ENCODE measurements around the gene MAPKBP1.
"Not testable (repeated sequence)": the region's sequence is repeated elsewhere in the genome, so short reads cannot be mapped to it uniquely, and the experiment has no call there.

MAPKBP1 gene

DNA sequence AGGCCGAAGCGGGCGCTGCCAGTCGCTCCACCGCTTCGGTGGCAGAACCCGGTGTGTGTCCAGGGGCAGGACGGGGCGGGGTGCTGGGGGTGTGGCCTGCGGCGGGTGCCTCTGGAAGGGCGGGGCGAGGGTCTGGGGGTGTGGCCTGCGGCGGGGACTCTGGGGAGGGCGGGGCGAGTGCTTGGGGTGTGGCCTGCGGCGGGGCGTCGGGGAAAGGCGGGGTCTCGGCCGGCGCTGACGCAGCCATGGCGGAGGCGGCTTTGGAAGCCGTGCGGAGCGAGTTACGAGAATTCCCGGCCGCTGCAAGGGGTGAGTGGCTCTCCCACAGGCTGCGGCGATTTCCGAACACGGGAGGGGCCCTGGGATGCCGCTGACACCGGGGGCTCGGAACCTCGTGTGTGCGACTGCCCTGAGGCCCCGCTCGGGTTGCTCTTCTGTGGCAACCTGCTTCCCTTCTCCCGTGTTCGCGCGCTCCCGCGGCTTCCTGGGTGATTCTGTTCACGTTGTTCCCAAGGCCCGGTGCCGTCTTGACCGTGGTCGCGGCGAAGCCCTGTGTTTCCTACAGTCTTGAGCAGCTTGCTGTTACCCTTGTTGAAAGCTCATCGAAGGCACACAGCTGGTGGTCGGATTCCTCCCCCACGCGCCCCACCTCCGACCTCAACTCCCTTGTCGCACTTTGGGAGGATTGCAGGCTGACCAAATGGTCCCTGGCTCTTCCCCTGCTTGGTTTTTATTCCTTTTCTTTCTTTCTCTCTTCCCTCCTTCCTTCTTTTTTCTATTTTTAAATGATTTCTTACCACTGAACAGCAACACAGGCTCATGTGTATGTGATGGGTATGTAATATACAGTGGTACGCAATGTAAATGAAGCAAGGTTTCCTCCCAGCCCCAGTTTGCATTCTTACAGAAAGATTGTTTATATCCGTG, 53.9 kb downstream of the MAPKBP1 start, which contains the start of gene JMJD7:
TSS of gene JMJD7 (plus strand) at position 213 of the 927 bp plus-strand sequence. CDS start at position 246, 33 bp downstream.
- DNase-seq (ENCODE audit: low read depth) = peak; percentile 92

DNA sequence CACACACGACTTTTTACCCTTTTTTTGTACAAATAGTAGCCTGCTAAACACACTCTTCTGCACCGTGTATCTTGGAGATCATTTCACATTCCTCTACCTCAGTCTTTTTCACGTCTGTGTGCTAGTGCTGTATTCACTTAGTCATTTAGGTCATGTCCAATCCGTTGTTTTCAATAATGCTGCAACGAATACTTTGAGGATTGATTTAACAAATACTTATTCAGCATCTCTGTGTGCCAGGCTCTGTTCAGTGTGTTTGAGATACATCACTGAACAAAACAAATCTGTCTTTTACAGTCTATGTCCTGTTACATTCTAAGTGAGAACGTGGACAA, 54.5 kb downstream of the MAPKBP1 start:
- DNase-seq (ENCODE audit: low read depth) = no peak

DNA sequence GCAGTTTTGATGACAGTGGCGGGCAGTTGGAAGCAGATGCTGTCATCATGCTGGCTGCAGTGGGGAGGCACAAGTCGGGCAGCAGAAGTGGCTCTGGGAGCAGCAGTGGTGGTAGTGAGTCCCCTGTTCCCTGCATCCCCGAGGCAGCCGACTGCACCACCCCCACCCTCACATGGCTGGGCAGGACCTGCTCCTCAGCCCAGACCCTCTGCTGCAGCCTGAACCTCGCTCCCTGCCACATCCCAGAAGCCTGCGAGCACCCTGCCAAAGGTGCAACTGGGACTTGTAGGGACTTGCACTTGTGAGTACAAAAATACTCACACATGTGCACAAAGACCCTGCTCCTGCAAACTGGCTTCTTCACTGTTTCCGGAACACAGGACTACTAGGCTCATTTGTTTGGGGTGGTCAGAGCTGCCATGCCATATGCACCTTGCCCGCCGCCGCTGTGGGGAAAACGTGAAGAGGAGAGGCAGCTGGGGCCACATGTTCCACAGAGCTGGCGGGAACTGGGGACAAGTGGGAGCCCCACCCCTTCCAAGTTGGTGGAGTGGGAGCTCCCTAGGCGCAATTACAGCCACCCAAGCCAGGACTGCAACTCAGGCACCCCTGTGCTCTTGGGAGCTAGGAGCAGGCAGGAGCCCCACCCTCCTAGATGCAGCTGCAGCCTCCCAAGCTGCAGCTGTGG, 55.8 kb downstream of the MAPKBP1 start:
- no peak for DNase-seq (ENCODE audit: low read depth)

DNA sequence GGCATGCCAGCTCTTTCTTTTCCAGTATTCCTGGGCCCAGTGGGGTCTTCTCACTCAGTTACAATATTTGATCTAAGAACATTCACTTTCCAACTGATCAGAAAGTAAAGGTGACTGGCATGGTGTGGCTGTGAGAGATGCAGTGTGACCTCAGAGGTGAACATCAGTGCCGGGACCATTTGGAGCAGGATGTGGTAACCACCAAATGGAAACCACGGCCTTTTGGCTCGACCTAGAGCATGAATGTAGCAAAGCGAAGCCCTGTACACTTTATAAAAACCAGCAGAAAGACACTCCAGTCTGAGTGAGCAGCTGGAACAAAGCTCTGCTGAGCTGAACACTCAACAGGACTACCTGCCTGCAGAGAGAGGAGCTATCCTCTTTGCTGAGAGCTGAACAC, 57.0 kb downstream of the MAPKBP1 start:
- DNase-seq (ENCODE audit: low read depth) = not testable (repeated sequence)

DNA sequence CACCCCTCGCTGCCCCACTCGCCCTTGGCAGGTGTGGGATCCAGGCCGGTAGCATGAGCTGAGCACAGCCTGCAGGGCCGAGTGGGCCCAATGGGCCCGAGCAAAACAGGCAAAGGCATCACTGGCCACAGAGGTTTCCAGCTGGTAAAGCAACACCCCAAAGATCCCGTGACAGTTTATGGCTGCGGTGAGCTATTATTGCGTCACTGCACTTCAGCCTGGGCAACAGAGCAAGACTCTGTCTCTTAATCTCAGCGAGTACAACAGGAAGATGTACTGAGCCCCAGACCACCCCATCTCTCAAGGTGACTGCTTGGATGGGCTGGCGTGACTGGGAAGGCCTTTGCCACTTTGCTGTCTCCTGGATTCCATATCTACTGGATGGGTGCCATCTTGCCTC, 57.9 kb downstream of the MAPKBP1 start:
- no peak for DNase-seq (ENCODE audit: low read depth)

DNA sequence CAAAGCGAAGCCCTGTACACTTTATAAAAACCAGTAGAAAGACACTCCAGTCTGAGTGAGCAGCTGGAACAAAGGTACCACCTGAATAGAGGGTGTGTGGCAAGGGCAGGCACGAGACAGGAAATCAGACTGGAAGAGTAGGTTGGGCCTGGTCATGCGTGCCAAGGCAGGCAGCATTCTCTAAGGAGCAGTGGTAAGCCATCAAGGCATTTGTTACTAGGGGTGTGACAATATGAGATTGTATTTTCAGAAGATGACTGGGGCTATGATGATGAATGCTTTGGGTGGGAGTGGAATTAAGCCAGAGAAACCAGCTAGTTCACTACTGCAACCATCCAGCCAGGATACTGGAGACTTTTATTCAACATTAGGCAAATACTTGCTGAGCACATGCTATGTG, 58.6 kb downstream of the MAPKBP1 start:
- no peak for DNase-seq (ENCODE audit: low read depth)

DNA sequence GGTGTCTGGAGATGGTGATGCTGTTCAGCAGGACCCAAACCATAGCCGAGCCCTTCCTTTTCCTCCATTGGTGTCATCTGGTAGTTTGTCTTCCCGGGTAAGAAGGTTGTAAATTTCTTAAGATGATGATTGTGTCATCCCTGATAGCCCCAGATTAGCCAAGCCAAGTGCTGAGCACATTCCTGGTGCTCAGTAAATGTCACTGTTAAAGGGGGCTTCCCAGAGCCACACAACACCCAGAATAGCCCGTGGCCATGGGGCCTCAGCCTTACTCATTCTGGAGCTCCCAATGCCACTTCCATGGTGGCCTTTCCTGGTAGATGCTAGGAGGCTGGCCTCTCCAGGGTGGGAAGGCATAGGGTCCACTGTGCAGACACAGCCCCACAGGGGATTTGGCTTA, 59.8 kb downstream of the MAPKBP1 start:
- DNase-seq (ENCODE audit: low read depth) = no peak

DNA sequence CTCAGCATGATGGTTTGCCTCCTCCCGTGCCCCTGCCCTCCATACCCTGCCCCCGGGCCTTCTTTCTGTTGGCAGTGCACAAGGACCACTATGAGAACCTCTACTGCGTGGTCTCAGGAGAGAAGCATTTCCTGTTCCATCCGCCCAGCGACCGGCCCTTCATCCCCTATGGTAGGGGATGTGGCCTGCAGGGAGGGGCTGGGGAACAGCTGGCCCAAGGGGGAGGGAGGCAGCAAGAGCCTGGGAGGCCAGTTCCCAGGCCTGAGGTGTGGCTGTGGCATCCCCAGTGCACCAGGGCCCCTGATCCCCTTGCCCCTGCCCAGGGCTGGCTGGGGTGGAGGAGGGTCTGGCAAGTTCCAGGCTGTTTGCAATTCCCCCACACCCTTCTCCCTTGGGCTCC, 61.8 kb downstream of the MAPKBP1 start:
- no peak for DNase-seq (ENCODE audit: low read depth)

DNA sequence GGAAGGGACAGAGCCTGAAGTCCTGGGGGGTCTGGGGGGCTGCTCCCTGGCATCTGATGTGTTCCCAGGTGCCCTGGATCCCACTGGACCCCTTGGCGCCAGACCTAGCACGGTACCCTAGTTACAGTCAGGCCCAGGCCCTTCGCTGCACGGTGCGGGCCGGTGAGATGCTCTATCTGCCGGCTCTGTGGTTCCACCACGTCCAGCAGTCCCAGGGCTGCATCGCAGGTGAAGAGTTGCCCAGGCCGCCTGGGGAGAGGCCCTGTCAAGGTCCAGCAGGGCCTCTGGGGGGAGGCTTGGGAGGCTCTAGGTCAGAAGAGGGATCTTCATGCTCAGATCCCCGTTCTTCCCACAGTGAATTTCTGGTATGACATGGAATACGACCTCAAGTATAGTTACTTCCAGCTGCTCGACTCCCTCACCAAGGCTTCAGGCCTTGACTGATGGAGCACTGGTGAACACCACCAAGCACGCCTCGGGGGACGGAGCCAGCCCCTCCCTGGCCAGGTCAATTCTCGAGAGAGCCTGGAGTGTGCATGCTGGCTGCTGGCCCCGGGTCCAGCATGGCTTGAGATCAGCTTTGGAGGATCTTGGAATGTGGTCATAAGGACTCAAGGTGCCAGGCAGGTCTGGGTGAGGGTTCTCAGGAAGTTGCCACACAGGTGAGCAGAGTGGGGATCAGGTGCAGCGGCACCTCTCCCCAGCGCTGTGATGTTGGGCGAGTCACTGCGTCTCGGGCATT, 62.6 kb downstream of the MAPKBP1 start:
- no peak for DNase-seq (ENCODE audit: low read depth)

DNA sequence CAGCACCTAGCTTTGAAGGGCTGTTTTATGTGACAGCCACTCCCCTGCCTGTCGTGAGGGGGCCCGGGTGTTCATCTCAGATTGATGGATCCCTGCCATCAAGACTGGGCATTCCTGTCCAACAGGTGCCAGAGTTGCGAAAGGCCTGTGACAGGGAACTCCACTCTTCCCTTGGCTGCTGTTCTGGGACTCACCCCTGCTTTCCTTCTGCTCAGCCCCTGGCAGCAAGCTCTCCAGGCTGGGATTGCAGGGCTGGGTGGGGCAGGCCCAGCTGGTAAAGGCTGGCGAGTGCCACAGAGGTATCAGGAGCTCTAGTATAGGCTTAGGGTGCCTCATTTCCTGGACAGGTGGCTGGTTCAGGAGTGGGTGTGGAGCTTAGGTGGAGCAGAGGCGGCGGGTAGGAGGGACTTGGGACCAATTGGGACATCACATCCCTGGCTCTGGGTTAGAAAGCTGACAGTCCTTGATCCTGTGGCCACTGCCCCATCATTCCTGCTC, 64.2 kb downstream of the MAPKBP1 start, which contains the start of gene PLA2G4B:
TSS of gene PLA2G4B (plus strand) at position 448 of the 498 bp plus-strand sequence. CDS start 67 bp downstream, outside the sequence.
- no peak for DNase-seq (ENCODE audit: low read depth)

DNA sequence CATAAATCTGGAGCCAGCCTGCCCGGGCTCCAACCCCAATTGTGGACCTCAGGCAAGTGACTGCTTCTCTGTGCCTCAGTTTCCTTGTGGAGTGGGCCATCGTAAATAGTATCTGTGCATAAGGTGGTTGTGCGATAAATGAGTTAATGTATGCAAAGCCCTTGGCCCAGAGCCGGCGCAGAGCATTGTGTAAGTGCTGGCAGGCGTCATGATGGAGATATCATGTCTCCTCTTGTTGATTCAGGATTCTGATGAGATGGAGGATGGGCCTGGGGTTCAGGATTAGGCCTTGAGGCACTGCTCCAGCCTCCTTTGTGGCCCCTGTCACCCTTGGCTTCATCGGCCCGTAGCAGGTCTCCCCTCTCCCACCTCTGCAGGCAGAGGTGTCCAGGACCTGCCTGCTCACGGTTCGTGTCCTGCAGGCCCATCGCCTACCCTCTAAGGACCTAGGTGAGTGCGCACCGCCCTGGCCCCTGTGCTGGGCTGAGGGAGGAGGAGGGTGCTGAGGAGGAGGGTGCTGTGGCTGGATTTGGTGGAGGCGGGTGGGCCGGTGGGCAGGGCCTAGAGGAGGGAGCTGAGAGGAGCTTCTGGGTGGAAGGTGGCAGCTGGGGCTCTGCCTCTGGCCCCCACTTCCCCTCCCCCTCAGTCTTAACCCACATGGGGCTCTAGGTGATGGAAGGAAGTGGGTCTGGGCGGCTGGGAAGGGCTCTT, 65.7 kb downstream of the MAPKBP1 start:
- DNase-seq (ENCODE audit: low read depth) = no peak

DNA sequence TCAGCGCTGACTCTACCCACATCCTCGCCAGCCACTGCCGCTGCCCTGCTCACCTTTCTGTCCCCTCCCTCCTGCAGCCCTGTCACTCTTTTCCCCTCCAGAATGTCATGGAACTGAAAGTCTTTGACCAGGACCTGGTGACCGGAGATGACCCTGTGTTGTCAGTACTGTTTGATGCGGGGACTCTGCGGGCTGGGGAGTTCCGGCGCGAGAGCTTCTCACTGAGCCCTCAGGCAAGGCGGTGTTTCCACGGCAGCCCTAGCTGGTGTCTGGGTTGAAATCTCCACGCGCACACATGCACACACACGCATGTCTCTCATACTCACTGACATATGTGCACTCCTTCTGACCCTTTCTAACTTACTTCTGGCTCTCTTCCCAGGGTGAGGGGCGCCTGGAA, 66.4 kb downstream of the MAPKBP1 start:
- no peak for DNase-seq (ENCODE audit: low read depth)

DNA sequence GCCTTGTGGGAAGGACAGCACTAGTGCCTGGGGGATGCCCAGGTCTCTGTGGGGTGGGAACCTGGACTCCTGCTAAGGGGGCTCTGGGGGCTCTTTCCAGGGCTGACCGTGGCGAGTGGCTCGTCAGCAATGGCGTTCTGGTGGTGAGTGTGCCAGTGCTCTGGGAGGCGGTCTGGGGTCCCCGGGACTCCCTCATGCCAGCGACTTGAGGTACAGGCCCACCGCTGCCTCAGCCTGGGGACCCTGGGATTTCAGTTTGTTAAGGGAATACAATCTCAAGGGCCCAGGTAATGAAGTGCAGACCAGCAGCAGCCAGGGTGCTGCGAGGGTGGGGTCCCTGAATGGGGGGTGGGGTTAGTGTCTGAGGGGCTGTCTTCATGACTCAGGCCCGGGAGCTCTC, 66.8 kb downstream of the MAPKBP1 start:
- no peak for DNase-seq (ENCODE audit: low read depth)

DNA sequence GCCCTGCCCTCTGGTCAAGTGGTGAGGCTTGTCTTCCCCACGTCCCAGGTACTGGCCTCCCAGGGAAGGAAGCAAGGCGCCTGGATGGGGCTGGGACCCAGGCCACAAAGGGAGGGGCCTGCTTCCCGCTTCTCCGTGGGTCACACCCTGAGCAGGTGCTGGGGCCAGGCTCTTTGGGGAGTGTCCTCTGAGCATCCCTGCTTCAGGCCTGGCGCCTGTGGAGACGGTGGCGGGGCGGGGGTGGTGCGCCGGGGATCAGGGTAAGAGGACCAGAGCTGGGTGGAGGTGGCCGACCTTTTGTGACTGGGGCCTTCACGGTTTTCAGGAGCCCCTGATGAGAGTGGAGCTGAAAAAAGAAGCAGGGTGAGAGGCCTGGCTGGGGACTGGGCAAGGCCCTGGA, 67.9 kb downstream of the MAPKBP1 start:
- DNase-seq (ENCODE audit: low read depth) = no peak

DNA sequence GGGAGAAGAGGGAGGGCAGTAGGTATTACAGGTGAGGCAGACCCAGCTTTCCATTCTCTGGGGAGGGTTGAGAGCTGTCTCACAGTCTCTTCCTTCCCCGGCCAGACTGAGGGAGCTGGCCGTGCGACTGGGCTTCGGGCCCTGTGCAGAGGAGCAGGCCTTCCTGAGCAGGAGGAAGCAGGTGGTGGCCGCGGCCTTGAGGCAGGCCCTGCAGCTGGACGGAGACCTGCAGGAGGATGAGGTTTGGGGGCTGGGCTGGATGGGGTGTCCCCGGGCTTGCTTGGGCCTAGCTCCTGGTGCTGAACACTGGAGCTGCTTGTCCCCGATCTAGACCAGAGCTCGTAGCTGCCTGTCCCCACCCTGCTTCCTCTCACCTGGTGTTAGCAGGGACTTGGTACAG, 69.3 kb downstream of the MAPKBP1 start:
- DNase-seq (ENCODE audit: low read depth) = no peak

DNA sequence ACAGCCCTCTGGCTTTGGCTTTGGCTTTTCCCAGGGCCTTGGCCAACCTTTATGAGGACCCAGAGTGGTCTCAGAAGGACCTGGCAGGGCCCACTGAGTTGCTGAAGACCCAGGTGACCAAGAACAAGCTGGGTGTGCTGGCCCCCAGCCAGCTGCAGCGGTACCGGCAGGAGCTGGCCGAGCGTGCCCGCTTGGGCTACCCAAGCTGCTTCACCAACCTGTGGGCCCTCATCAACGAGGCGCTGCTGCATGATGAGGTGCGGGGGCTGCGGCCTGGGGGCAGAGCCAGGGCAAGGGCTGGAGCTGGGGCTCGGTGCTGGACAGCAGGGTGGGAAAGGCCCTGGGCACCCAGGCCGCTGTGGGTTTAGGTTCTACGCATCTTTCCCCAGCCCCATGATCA, 70.5 kb downstream of the MAPKBP1 start:
- DNase-seq (ENCODE audit: low read depth) = no peak

DNA sequence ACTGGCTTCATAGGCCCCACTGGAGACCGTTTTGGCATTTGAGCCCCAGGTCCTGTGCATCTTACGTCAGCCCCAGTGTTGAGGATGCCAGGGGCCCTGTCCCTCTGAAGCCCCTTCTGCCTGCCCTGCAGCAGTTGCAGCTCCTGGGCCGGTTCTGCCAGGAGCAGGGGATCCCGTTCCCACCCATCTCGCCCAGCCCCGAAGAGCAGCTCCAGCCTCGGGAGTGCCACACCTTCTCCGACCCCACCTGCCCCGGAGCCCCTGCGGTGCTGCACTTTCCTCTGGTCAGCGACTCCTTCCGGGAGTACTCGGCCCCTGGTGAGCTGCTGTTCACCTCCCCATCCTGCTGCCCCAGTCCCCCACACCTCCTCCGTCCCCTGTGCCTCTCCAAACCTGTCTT, 72.9 kb downstream of the MAPKBP1 start:
- no peak for DNase-seq (ENCODE audit: low read depth)

DNA sequence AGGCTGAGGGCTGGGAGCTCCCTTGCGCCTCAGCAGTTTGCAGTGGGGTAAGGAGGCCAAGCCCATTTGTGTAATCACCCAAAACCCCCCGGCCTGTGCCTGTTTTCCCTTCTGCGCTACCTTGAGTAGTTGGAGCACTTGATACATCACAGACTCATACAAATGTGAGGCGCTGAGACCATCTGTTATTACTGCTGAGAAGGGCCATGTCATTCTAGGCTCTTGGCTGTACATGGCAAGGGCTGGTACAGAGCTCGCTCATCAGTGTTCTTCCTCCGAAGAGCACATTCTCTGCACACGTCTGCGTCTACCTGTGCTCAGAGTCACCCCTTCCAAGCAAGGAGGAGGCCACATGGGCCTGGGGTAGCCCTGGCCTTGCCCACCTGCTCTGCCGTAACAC, 73.7 kb downstream of the MAPKBP1 start:
- no peak for DNase-seq (ENCODE audit: low read depth)

DNA sequence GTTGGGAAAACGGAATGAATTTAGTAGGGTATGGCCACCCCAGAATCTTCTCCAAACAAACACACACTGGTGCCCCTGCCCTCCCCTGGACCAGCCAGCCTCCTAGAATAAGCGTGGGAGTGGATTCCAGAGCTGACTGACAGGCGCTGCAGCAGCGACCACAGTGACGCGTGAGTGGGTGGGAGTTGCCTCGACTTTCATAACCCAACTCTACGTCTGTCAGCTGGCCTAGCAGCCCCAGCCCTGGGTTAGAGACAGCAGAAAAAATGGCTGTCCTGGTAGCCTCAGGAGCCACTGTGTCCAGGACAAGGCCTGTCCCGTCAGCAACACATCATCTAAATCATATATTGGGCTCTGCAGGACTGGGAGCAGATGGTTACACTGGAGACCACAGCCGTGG, 74.3 kb downstream of the MAPKBP1 start:
- no peak for DNase-seq (ENCODE audit: low read depth)

DNA sequence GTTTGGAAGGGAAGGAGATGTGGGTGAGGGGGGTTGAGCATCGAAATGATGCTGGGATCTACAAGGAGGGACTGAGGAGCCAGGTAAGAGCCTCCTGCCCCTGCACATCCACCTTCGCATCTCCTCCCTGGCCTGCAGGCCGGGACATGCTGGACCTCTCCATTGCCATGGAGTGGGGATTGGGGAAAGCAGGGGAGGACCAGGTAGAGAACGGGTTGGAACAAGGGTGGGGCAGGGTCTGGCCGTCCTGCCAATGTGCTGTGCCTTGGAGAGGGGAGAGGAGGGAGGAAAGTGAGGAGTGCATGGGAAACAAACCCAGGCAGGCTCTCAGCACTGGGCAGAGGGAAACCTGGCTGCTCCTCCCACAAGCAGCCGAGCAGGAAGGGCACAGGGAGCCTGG, 74.9 kb downstream of the MAPKBP1 start:
- no peak for DNase-seq (ENCODE audit: low read depth)

DNA sequence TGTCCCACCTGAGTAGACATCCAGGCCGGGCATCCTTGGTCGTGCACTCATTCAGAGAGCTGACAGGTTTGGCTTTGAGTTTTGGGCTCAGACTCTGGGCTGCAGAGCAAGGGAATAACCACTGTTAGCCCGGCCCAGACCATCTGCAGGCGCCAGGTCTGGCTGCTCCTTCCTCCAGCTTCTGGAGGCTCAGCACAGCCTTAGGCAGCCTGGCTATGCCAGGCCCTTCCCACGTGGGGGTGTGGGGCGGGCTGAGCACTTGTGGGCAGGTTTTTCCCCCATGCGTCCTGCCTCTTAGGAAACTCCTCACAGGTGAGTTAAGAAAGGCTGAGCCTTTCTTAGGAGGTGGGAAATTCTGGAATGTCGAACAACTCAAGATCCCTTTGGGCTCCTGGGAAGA, 75.6 kb downstream of the MAPKBP1 start:
- no peak for DNase-seq (ENCODE audit: low read depth)

All from T follicular helper cell (primary cell).